GM23338 (cell line): ENCODE measurements around the gene NXPH2.
"Not testable (repeated sequence)": the region's sequence is repeated elsewhere in the genome, so short reads cannot be mapped to it uniquely, and the experiment has no call there.

Source experiments
- CREB1 ChIP-seq: fragments of 250-450 bp; sonication (Bioruptor Pico); IDR thresholded peaks from 2 replicates; pipeline ENCODE4 v1.5.0; 2020; ENCODE audit warnings: low read depth, mild to moderate bottlenecking, moderate library complexity
- EZH2 ChIP-seq: fragments of 200-600 bp; sonication (generic); IDR thresholded peaks from one replicate; pipeline ENCODE4 v1.8.0; 2017; ENCODE audit warnings: antibody characterized with exemption, mild to moderate bottlenecking, low read depth; ENCODE audit not compliant: unreplicated experiment
- EZH2phosphoT487 ChIP-seq: fragments of 200-600 bp; sonication (generic); IDR thresholded peaks from one replicate; pipeline ENCODE4 v1.8.1; 2018; ENCODE audit warnings: antibody characterized with exemption; ENCODE audit not compliant: unreplicated experiment
- JUNB ChIP-seq: IDR thresholded peaks from one replicate; pipeline ENCODE4 v1.6.1; 2016; ENCODE audit warnings: antibody characterized with exemption; ENCODE audit not compliant: unreplicated experiment
- POLR2AphosphoS5 ChIP-seq: IDR thresholded peaks from 2 replicates; pipeline ENCODE4 v1.6.1; 2016; ENCODE audit warnings: antibody characterized with exemption, low read depth
- ZNF114 ChIP-seq: fragments of 250-450 bp; sonication (Bioruptor Pico); IDR thresholded peaks from 2 replicates; pipeline ENCODE4 v1.5.0; 2020; ENCODE audit warnings: mild to moderate bottlenecking, moderate library complexity
- TF ChIP-seq, protein P1 (sequence below), 2 experiments: fragments of 200-600 bp in 1 of 2; sonication (generic) in 1 of 2; conservative IDR thresholded peaks; 2 replicates each; pipeline versions ENCODE4 v1.5.1 to v1.6.1; 2016 to 2017; ENCODE audit warnings: antibody characterized with exemption in 2 of 2, low read depth in 2 of 2, mild to moderate bottlenecking in 2 of 2, moderate library complexity in 1 of 2
- TF ChIP-seq, protein P2 (sequence below): IDR thresholded peaks from one replicate; pipeline ENCODE4 v1.6.1; 2018; ENCODE audit warnings: antibody characterized with exemption; ENCODE audit not compliant: unreplicated experiment

DNA sequence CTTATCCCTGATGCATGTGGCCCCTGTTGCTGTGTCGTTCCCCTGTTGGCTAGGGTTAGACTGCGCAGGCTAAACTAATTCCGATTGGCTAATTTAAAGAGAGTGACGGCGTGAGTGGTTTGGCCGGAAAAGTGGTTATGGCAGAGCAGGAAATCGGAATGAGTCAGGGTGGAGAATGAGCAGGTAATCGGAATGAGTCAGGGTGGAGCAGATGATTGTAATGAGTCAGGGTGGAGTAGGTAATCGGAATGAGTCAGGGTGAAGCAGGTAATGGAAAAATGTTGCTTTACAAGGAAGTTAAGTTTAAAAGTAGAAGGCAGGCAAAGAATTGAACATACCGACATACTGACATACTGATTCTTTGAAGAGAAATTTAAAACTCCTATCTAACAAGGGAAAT lies 135.4 kb downstream of the NXPH2 start:
- TF ChIP-seq, protein P1, sequence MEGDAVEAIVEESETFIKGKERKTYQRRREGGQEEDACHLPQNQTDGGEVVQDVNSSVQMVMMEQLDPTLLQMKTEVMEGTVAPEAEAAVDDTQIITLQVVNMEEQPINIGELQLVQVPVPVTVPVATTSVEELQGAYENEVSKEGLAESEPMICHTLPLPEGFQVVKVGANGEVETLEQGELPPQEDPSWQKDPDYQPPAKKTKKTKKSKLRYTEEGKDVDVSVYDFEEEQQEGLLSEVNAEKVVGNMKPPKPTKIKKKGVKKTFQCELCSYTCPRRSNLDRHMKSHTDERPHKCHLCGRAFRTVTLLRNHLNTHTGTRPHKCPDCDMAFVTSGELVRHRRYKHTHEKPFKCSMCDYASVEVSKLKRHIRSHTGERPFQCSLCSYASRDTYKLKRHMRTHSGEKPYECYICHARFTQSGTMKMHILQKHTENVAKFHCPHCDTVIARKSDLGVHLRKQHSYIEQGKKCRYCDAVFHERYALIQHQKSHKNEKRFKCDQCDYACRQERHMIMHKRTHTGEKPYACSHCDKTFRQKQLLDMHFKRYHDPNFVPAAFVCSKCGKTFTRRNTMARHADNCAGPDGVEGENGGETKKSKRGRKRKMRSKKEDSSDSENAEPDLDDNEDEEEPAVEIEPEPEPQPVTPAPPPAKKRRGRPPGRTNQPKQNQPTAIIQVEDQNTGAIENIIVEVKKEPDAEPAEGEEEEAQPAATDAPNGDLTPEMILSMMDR (conservative IDR thresholded peaks at IDR 0.05; ENCODE audit: low read depth in 2 of 2) = not testable (repeated sequence)
- not testable (repeated sequence) for TF ChIP-seq EZH2; CREB1 (CRISPR knock-in tag); EZH2phosphoT487; ZNF114 (CRISPR knock-in tag); JUNB; POLR2AphosphoS5
- TF ChIP-seq, protein P2, sequence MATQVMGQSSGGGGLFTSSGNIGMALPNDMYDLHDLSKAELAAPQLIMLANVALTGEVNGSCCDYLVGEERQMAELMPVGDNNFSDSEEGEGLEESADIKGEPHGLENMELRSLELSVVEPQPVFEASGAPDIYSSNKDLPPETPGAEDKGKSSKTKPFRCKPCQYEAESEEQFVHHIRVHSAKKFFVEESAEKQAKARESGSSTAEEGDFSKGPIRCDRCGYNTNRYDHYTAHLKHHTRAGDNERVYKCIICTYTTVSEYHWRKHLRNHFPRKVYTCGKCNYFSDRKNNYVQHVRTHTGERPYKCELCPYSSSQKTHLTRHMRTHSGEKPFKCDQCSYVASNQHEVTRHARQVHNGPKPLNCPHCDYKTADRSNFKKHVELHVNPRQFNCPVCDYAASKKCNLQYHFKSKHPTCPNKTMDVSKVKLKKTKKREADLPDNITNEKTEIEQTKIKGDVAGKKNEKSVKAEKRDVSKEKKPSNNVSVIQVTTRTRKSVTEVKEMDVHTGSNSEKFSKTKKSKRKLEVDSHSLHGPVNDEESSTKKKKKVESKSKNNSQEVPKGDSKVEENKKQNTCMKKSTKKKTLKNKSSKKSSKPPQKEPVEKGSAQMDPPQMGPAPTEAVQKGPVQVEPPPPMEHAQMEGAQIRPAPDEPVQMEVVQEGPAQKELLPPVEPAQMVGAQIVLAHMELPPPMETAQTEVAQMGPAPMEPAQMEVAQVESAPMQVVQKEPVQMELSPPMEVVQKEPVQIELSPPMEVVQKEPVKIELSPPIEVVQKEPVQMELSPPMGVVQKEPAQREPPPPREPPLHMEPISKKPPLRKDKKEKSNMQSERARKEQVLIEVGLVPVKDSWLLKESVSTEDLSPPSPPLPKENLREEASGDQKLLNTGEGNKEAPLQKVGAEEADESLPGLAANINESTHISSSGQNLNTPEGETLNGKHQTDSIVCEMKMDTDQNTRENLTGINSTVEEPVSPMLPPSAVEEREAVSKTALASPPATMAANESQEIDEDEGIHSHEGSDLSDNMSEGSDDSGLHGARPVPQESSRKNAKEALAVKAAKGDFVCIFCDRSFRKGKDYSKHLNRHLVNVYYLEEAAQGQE = not testable (repeated sequence)
